Activated CD8-positive, alpha-beta memory T cell treated with anti-CD3 and anti-CD28 coated beads, Interleukin-2, amount 50 U/mL, for 1 hour (primary cell): ENCODE data around the gene TOP2A.

ENCODE experiments used
- DNase-seq: peaks from one replicate; pipeline ENCODE4 v3.0.0-alpha.2; 2020; ENCODE audit errors: extremely low read depth

TOP2A gene

DNA sequence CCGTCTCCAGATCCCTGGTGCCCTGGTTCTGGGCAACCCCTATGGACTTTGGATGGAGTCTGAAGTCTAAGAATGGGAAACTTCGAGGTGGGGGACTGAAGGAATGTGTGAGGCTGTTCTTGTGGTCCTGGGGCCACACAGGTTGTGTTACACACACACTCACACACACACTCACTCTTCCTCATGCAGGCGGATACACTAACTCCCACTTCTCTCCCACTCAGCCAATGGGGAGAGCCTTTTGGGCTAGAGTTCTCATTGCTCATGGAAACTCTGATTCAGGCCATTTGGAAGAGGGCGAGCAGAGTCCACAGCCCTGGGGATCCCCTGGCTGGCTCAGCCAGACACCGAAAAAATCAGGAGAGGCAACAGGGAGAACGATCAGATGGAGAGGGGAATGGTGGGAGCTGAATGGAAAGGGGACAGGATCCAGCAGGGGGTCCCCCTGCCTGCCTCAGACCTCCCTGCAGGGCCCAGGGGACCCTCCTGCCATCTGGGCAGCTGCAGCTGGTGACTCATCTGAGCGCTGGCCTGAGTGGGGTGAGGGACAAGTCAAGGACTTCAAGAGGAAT, 34.6 kb upstream of the TOP2A start:
- DNase-seq, result no peak

DNA sequence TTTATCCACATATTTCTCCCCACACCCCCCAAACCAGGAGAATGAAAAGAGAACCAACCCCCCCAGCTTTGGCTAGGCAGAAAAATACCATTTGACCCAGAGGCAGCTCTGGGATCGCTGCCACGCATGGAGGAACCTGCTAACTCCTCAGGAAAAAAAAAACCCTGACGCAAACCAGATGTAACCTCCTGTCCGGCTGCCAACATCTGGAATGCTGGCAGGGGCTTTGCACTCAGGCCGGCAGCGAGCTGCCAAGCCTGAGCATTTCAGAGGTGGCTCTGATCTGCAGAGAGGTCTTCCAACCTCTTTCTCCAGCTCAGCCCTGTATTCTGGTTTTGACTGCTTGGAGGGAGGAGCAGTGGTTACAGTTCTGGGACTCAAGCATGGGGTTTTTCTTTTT, 33.7 kb upstream of the TOP2A start:
- no peak for DNase-seq

DNA sequence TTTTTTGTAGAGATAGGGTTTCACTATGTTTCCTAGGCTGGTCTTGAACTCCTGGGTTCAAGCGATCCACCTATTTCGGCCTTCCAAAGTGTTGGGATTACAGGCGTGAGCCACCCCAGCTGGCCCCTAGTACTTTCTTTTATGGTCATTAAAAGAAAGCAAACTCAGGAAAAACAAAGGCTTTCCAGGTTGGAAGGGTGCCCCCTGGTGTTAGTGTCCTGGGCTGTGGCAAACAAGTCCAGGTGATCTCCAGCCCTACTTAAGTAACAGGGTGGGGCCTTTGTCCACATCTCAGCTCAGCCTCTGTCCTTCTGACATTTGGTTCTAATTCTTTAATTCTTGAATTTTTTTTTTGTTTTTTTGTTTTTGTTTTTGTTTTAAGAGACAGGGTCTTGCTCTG, 32.5 kb upstream of the TOP2A start:
- no peak for DNase-seq

DNA sequence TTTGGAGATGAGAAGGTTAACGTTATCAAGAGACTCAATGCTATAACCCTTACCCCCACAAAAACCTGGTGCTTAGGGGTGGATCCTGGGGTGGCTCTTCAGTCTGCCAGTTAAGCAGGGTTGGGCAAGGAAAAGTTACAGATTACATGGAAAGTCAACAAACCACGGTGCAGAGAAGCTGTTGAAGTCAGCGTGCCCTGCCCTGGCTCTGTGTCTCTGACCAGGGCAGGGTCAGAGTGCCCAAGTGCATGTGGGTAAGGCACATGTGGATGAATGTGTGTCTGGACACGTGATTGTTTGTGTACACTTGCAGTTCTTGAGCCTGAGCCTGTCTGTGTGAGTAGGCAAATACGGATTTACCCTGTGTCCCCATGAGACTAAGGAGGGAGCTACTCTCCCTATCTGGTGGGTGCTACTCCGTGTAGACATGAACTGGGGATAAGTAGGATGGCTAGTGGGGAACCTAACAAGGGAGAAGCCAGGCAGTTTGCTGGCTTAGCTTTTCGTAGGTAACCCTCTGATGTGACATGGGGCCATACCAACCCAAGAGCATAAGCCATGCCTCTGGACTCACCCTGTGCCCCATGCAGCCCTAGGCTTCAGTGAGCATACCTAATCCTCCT, 31.1 kb upstream of the TOP2A start:
- DNase-seq, result no peak

DNA sequence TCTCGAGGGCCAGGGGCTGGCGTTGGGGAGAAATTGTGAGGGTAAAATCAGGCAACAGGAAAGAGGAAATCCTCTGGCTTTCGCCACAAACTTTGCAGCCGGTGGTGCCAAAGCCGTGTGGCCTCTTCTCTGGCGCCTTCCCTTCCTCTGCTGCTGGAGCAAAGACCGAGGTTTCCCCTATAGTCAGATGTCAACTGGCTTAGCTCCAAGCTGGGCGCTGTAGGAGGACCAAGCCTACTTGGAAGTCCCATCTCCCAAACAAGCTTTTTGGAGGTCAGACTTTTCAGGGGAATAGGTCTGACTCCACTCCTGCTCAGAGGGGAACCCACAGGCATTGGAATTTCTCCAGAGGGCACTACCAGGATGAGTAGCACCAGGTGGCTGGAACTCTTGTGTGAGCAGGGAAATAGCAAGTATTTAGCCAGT, 30.5 kb upstream of the TOP2A start:
- no peak for DNase-seq

DNA sequence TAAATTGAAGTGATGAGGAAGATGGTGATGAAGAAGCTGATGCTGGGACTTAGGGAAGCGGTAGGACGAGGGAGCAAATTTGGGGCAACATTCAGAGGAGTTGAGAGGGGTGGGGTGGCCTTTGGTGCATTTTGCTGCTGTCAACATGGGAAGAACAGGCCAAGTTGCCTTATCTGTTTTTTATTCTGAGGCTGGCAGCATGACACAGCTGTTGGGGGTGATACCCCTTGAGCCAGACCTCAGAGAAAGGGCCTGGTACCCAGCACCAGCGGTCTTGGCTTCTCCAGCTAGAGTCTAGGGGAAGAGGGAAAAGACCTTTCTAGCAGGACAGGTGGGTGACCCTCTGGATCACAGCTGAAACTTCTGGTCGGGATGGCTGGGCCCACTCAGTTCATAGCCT, 30.1 kb upstream of the TOP2A start:
- no peak for DNase-seq

DNA sequence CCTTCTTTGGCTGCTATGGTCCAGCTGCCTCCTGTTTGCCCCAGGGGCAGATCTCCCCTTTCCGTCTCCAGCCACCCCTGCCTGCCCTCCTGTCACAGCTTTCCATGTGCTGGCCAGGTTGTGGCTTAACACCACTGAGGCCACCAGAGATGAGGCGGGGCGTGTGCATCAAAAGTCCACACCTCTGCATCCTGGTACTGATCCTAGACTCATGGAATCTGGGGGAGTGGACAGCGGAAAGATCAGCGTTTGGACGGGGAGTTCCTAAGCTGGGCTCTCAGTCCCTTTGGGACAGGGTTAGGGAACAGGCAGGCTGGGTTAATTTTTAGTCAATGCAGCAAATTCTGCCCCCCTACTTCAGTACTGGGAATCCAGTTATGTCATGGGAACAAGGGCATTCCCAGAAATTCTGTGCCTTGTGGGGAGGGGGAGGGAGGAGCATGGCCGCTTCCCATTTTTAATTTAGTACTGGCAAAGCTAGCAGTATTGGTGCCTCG, 29.5 kb upstream of the TOP2A start:
- DNase-seq, result no peak

DNA sequence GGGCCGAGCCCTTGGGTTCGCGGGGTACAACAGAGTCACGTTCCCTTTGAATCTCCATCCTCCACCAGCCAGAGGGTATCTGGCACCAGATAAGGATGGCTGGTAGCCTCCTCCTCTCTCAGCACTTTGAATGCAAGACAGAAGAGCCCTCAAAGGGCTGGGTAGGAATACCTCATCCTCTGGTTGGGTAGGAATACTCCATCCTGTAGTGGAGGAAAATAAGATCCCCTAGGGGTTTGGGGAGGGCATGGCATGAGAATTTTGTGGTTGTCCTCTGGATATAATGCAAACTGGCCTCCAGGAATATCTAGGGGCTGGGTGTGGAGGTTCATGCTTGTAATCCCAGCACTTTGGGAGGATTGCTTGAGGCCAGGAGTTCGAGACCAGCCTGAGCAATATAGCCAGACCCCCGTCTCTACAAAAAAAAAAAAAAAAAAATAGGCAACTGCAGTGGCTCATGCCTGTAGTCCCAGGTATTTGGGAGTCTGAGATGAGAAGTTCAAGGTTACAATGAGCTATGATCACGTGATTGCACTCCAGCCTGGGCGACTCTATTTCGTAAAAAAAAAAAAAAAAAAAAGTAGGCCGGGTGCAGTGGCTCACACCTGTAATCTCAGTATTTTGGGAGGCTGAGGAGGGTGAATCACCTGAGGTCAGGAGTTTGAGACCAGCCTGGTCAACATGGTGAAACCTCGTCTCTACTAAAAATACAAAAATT, 28.2 kb upstream of the TOP2A start:
- no peak for DNase-seq

DNA sequence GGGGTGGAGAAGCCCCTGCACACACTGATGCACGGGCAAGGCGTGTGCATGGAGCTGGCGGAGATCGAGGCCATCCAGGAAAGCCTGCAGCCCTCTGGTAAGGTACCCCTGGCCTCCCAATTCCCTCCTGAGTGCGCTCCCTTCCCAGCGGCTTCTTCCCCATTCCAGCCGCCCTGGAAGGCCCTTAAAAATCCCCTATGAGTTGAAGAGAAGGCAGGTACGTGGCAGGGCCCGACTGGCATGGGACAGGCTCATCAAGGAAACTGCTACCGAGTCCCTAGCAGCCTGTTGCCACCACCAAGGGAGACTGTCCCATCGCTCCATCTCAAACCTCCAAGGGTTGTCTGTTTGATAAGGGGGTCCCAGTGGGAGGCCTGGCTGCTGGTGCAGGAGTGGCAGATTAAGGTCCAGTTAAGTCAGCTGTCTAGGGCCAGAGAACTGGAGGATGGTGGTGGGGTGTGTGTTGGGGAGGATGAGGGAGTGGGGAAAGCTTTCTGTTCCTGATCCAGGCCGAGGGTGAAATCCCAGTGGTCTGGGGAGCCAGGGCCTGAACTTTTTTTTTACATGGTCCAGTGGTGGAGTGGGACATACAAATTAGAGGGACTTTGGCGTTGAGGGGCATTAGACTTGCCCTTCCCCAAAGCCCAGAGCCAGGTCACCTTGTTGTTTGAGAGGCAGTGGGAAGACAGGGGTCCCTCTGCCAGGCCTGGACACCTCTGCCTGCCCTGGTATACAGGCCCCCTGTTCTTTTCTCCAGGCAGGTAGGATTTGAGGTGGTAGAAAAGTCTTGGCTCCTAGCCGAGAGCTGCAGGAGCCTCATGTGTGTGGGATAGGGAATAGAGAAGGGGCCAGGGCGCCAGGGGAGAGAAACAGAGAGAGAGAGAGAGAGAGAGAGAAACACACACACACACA, 26.5 kb upstream of the TOP2A start:
- no peak for DNase-seq

DNA sequence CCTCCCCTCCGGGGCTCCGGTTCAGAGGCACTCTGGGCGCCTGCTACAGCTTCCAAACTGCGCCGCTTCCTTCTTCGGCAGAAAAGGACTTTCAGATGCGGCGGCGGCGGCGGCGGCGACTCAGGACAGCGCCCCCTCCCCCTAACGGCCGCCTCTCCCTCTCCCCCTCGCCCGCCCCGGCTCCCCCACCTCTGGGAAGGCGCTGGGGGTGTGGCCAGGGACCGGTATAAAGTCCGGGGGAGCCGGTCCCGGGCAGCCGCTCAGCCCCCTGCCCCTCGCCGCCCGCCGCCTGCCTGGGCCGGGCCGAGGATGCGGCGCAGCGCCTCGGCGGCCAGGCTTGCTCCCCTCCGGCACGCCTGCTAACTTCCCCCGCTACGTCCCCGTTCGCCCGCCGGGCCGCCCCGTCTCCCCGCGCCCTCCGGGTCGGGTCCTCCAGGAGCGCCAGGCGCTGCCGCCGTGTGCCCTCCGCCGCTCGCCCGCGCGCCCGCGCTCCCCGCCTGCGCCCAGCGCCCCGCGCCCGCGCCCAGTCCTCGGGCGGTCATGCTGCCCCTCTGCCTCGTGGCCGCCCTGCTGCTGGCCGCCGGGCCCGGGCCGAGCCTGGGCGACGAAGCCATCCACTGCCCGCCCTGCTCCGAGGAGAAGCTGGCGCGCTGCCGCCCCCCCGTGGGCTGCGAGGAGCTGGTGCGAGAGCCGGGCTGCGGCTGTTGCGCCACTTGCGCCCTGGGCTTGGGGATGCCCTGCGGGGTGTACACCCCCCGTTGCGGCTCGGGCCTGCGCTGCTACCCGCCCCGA, 25.7 kb upstream of the TOP2A start, which contains the start of gene IGFBP4:
IGFBP4 (plus strand) TSS at position 255 of the 792 bp plus-strand sequence; CDS start at position 541, 286 bp downstream.
- DNase-seq, result peak; percentile 33

DNA sequence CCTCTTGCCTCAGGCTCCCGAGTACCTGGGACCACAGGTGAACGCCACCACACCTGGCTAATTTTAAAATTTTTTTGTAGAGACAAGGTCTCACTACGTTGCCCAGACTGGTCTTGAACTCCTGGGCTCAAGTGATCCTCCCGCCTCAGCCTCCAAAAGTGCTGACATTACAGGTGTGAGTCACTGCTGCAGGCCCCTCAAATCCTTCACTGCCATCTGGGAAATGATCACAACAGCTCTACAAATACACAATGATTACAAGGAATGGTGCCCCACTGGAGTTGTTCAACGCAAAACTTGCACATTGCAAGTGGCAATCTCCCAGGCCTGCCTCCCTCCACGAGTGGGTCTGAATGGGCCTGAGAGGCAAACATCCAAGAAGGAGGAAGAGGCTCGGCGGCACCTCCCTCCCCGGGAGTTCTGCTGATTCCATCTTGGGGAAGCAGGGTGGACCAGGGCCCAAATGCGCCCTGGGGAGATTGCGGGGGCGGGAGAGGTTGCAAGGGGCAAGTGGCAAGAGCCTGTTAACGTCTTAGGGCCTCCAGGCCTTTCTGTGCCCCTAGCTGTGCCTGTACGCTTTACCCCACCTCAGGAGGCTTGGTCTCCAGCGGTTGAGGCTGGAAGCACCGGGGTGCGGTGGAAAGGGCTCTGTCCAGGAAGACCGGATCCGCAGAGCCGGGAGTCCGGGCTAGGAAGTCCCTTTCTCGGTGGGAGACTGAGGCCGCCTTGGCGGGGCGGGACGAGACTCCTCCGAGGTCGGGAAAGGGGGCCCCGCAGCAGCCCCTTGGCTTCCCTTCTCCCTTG, 24.9 kb upstream of the TOP2A start:
- DNase-seq, result no peak

DNA sequence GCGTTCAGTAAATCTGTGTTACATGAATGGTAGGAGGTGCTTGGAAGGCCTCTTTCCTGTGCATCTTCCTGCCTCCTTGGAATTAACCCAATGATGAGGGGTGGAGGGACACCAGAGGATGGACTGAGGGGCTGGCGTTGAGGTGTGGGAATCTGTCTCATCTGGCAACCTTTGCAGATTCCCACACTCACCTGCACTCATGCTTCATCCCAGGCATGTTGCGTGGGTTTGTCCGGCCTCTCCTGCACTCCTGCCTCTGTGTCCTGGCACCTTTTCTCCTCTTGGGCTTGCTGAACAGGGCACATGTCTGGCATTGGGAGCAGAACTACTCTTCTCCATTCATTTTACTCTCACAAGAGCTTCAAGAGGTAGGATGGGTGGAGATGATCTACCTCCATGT, 22.5 kb upstream of the TOP2A start:
- DNase-seq, result no peak

DNA sequence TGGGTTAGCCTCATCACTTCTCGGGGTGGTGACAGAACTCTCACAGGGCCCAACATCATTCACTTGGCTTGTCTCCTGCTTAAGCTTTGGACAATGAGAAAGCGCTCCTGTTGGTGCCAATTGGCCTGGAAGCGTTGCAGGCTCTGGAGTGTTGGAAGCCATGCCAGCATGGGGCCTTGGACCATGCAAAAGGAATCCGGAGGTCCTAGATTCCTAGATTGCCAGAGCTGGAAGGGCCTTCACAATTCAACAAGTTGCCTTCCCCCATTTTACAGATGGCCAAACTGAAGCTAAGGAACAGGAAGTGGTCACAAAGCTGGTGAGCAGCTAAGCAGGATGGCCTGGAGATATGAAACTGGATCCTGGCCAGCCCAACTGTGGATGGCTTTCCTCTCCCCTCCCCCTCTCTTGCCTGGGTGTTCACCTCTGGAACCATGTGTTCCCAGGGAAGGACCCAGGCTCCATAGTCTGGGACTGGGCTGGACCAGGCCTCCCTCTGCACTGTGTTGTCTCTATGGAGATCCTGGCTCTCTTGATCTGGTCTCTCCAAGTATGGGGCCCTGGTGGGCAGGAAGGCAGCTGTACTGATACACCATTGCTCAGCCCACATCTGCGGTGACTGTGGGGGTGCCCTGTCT, 19.5 kb upstream of the TOP2A start:
- DNase-seq, result no peak

DNA sequence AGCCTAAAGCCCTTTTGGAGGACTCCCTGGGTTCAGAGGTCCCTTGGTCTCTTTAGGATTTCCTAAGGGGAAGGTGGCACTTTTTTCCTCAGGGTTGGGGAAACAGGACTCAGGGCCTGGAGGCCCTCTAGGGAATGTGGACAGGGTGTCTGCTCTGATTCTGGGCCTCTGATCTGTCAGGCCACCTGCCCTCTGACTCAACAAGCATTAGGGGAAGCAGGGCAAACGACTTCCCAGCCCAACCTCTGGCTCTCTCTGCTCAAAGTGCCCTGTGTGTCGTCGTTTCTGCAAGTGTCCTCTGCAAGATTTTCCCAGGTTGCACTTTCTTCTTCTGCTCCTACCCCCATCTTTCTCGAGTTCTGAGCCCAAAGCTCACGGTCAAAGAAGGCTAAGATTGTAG, 18.9 kb upstream of the TOP2A start:
- no peak for DNase-seq

DNA sequence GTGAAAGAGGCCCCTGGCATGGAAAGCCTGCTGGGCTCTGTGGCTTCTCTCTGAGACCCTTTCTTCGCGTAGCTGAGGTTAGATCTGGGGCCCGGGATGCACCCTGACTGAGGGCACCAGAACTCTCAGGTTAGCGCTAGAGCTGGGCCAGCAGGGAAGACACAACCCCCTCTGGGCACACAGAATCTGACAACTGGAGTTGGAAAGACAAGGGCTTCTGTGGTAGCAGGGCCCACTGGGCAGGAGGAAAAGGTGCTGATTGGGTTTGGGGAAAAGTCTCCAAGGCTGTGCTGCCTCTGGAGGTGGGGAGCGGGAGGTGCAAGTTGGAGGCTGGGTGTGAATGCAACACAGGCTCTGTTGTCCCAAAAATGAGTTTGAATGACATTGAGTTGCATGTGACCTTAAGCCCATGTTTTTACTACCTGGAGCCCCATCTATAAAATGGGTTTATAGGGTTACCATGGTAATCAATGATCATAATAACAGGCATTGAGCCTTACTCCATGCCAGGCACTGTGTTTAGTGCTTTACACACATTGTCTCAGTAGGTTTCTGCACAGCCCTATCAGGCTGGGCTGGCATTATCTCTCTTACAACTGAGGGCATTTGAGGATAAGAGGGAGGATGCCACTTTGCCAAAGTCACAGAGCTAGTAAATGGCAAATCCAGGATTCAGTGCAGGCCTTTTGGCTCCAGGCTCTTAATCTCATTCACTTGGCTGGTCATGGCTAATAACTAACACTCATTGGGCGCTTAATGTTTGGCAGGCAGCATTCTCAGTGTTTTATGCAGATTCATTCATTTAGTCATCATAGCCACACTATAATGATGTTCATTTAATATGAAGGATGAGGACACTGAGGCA, 16.1 kb upstream of the TOP2A start:
- DNase-seq, result no peak

DNA sequence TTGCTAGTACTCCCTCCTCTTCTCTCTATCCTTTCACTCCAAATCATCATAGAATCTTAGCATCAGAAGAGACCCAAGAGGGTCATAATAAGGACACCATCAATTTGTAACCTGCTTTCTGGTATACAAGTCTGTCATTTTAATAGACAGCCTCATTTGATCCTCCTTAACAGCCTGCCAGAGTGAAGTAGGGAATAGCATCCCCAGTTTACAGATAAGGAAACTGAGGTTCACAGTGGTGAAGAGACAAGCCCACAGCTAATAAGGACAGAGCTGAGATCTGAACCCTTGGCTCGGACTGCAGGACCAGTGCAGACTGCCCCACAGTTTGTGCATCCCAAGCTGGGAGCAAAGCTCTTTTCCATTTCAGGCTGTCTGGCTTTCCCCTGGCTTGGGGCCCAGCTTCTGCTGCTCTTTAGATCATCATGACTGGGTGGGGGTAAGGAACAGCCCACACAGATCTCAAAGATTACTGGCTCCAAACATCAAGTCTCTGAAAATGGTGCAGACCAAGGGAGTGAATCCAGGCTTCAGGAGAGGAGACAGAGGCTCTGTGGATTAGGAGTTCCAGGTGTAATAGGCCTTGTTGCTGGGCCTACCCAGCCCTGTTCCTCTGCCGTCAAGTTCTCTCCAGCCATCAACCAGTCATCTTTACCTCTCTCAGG, 15.3 kb upstream of the TOP2A start:
- DNase-seq, result no peak

DNA sequence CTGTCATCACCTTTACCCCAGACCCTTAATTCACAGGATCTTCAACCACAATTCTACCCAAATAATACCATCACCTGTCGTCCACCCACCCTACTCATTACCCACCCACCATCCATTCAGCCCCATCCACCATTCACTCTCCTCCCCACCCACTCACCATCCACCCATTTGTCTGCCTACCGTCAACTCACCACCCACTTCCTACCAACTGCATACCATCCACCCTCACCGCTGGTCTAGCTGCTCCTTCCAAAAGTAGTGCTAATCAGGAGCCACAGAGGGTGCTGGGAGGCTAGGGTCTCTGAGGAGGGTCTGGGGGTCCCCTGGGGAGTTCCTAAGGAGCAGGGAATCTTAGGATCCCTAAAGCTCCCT, 13.5 kb upstream of the TOP2A start:
- no peak for DNase-seq
